Left ventricle myocardium inferior (tissue), 1 donor: ENCODE measurements around the gene IGFN1. TPM values are rescaled to one million over a fixed set of nuclear protein-coding genes. Genes with fewer than 3 reads are reported as not detected.

ENCODE experiments used
- DNase-seq: peaks from one replicate; pipeline ENCODE4 v3.0.0-alpha.2; 2020
- H3K27ac ChIP-seq: fragments of 200-600 bp; replicated peaks from 2 replicates; pipeline ENCODE4 v1.8.0; 2021
- H3K27me3 ChIP-seq: fragments of 200-600 bp; 2 replicates; pipeline ENCODE4 v1.8.0; 2021; ENCODE audit warnings: low read depth
- H3K36me3 ChIP-seq: fragments of 200-600 bp; 2 replicates; pipeline ENCODE4 v1.8.0; 2021
- H3K4me1 ChIP-seq: fragments of 200-600 bp; 2 replicates; pipeline ENCODE4 v1.8.0; 2021
- H3K4me3 ChIP-seq: fragments of 200-600 bp; 2 replicates; pipeline ENCODE4 v1.8.0; 2021; ENCODE audit warnings: mild to moderate bottlenecking, moderate library complexity
- H3K9me3 ChIP-seq: fragments of 200-600 bp; replicated peaks from 2 replicates; pipeline ENCODE4 v1.8.0; 2021
- intact Hi-C: fragments of 100-400 bp; cut with micrococcal nuclease; formaldehyde crosslinking; loops from one replicate; pipeline ENCODE4 v1.11.0; 2022
- total RNA-seq: library from RNA; stranded (reverse); fragmentation: NEBNext Ultra II Directional; extraction: Animal tissue kit (Norgen Biotek cat#: 25700); gene quantifications from one replicate; pipeline ENCODE4 v1.2.1, GENCODE V29; 2021
- TF ChIP-seq, protein P1 (sequence below): fragments of 200-600 bp; IDR thresholded peaks from 2 replicates; pipeline ENCODE4 v1.8.0; 2021; ENCODE audit warnings: antibody characterized with exemption, mild to moderate bottlenecking, borderline replicate concordance
- donor health status: DM: no; HTN: yes; CAD: no; lungs with severe emphysema.

IGFN1 gene
- total RNA-seq, 1 donor from 2014 or later, result not detected

DNA sequence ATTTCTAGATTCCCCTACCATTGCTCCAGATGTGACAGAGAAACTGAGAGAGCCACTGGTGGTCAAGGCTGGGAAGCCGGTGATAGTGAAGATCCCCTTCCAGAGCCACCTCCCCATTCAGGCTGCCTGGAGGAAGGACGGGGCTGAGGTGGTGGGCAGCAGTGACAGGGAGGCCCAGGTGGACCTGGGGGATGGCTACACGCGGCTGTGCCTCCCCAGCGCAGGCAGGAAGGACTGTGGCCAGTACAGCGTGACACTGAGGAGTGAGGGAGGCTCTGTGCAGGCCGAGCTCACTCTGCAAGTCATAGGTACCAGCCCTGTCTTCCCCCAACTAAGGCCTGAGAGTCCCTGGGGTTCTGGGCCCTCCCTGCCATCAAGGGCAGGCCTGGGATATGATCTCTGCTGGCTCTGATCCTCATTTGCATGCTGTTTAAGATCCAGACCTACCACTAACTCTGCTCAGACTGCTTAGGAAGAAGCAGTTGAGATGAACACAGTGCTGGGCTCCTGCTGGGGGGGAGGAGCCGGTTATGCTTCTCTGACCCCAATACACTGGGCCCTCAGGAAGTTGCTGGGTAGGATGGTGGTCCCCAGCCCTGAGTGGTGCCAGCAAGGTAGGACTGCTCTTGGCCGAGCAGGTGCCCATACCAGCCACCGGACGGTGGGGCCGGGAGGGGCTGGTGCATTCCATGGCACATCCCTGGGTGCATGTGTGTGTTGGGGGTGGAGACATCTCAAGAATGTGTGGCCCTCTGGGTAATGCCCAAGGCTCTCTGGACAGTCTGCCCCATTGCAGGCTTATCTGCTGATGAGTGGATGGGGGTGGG lies 25.1 kb downstream of the IGFN1 start:
- Histone ChIP-seq H3K27ac (no peak overlapping the region), H3K36me3 (no peaks in the 10 kb centered on the region), H3K27me3 (peaks cover 39% of the 10 kb centered on the region), H3K4me1 (no peaks in the 10 kb centered on the region), H3K9me3 (no peaks in the 10 kb centered on the region), H3K4me3 (no peak overlapping the region)
- intact Hi-C loops, result no loop called here
- TF ChIP-seq, protein P1, sequence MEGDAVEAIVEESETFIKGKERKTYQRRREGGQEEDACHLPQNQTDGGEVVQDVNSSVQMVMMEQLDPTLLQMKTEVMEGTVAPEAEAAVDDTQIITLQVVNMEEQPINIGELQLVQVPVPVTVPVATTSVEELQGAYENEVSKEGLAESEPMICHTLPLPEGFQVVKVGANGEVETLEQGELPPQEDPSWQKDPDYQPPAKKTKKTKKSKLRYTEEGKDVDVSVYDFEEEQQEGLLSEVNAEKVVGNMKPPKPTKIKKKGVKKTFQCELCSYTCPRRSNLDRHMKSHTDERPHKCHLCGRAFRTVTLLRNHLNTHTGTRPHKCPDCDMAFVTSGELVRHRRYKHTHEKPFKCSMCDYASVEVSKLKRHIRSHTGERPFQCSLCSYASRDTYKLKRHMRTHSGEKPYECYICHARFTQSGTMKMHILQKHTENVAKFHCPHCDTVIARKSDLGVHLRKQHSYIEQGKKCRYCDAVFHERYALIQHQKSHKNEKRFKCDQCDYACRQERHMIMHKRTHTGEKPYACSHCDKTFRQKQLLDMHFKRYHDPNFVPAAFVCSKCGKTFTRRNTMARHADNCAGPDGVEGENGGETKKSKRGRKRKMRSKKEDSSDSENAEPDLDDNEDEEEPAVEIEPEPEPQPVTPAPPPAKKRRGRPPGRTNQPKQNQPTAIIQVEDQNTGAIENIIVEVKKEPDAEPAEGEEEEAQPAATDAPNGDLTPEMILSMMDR, result no peak
- no peak for DNase-seq

DNA sequence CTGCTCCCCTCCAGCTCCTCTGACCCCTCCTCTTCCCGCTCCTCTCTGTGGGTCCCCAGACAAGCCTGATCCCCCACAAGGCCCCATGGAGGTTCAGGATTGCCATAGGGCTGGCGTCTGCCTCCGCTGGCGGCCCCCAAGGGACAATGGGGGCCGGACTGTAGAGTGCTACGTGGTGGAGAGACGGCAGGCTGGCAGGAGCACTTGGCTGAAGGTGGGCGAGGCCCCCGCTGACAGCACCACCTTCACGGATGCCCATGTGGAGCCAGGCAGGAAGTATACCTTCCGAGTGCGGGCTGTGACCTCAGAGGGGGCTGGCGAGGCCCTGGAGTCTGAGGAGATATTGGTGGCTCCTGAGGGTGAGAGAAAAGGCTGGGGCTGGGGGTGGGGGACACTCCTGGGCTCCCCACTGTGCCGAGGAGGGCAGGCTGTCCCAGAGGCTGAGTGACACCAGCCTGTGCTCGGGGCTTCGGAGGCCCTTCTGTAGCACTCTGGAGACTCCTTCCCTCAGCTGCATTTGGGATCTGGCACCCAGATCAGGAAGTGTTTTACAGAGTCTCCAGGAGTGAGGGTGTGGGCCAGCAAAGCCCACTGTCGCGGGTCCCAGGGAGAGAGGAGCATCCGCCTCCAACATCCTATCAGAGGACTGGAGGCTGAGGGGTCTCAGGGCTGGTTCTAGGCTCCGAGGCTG lies 25.9 kb downstream of the IGFN1 start:
- TF ChIP-seq, protein P1, result no peak
- peaks cover 33% of the 10 kb centered on the region for H3K27me3 ChIP-seq
- no peak for DNase-seq
- intact Hi-C loops, result no loop called here
- H3K4me3 ChIP-seq, result no peak overlapping the region
- H3K27ac ChIP-seq, result no peak overlapping the region
- no peaks in the 10 kb centered on the region for H3K4me1 ChIP-seq
- no peaks in the 10 kb centered on the region for H3K9me3 ChIP-seq
- no peaks in the 10 kb centered on the region for H3K36me3 ChIP-seq

DNA sequence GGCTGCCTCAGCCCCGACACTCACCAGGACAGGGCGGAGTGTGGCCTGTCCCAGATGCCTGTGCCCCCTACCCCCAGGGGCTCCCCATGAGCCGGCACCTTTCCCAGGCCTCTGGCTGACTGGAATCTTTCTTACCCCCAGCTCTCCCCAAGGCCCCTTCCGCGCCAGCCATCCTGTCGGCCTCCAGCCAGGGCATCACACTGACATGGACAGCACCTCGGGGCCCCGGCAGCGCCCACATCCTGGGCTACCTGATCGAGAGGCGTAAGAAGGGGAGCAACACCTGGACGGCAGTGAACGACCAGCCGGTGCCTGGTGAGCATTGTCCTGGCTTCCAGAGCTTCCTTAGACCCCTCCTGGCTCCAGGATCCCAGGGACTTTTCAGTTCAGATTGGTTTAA lies 26.5 kb downstream of the IGFN1 start:
- H3K27me3 ChIP-seq, result peaks cover 27% of the 10 kb centered on the region
- DNase-seq, result no peak
- intact Hi-C loops, result no loop called here
- no peaks in the 10 kb centered on the region for H3K4me1 ChIP-seq
- H3K9me3 ChIP-seq, result no peaks in the 10 kb centered on the region
- H3K36me3 ChIP-seq, result no peaks in the 10 kb centered on the region
- H3K4me3 ChIP-seq, result no peak overlapping the region
- H3K27ac ChIP-seq, result no peak overlapping the region
- TF ChIP-seq, protein P1, result no peak

DNA sequence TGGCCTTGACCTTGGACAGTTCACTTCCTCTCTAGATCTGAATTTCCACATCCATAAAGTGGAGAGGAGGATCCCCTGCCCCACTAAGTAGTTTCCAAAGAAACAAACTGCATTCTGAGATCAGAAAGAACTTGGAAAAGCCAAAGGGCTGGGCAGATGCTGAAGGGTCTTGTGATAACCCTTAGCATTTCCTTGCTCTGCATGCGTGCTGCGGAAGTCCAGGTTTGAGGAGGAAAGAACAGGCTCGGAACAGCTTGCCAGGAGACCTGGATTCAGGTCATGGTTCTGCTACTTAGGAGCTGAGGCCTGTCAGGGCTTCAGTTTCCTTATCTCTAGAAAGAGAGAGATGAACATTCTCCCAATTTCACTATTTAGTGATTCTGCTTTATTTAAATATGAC lies 27.2 kb downstream of the IGFN1 start:
- H3K36me3 ChIP-seq, result no peaks in the 10 kb centered on the region
- no peaks in the 10 kb centered on the region for H3K4me1 ChIP-seq
- intact Hi-C loops, result no loop called here
- H3K4me3 ChIP-seq, result no peak overlapping the region
- no peaks in the 10 kb centered on the region for H3K9me3 ChIP-seq
- TF ChIP-seq, protein P1, result no peak
- DNase-seq, result no peak
- H3K27me3 ChIP-seq, result peaks cover 20% of the 10 kb centered on the region
- no peak overlapping the region for H3K27ac ChIP-seq

DNA sequence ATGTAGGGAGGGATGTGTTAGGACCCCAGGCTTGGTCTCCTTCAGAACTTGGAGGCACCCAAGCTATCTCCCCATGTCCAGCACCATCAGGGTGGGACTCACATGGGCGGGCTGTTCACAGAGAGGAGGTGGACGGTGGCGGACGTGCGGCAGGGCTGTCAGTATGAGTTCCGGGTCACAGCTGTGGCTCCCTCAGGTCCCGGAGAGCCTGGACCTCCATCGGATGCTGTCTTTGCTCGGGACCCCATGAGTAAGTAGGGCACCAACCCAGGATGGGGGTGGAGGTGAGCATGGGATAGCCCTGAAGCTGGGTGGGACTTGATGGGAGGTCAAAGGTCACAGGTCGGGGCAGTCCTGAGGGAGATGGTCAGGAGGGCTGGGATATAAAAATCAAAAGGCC lies 27.8 kb downstream of the IGFN1 start:
- intact Hi-C loops, result no loop called here

More for the DNA sequence above, 27.8 kb downstream of the IGFN1 start:
- Histone ChIP-seq H3K27me3 (peaks cover 15% of the 10 kb centered on the region), H3K4me1 (no peaks in the 10 kb centered on the region), H3K36me3 (no peaks in the 10 kb centered on the region), H3K9me3 (no peaks in the 10 kb centered on the region), H3K27ac (no peak overlapping the region), H3K4me3 (no peak overlapping the region)
- no peak for DNase-seq
- TF ChIP-seq, protein P1, result no peak
